KMS-11 (cell line): Measurements from ENCODE around the gene MMP15.
"Not testable (repeated sequence)": the region's sequence is repeated elsewhere in the genome, so short reads cannot be mapped to it uniquely, and the experiment has no call there.

Experiments used
- H2AFZ ChIP-seq: fragments of 200-600 bp; sonication (generic); 2 replicates; pipeline ENCODE4 v1.6.1; 2016; ENCODE audit warnings: antibody characterized with exemption, mixed run types, low read depth
- H3K27ac ChIP-seq: fragments of 200-600 bp; sonication (generic); 2 replicates; pipeline ENCODE4 v1.6.1; 2016; ENCODE audit warnings: mild to moderate bottlenecking, mixed run types
- H3K27me3 ChIP-seq: fragments of 200-600 bp; sonication (generic); 2 replicates; pipeline ENCODE4 v1.6.1; 2017; ENCODE audit warnings: mild to moderate bottlenecking, low read depth, mixed run types, moderate library complexity; ENCODE audit not compliant: insufficient read depth
- H3K36me3 ChIP-seq: fragments of 200-600 bp; sonication (generic); 2 replicates; pipeline ENCODE4 v1.6.1; 2017; ENCODE audit warnings: mild to moderate bottlenecking, mixed run types; ENCODE audit not compliant: insufficient read depth
- H3K4me1 ChIP-seq: fragments of 200-600 bp; sonication (generic); 2 replicates; pipeline ENCODE4 v1.6.1; 2016; ENCODE audit warnings: mild to moderate bottlenecking, low read depth, mixed run types; ENCODE audit not compliant: poor library complexity, severe bottlenecking
- H3K4me2 ChIP-seq: fragments of 200-600 bp; sonication (generic); 2 replicates; pipeline ENCODE4 v1.7.0; 2016; ENCODE audit warnings: mild to moderate bottlenecking, mixed run types
- H3K4me3 ChIP-seq: fragments of 200-600 bp; sonication (generic); IDR thresholded peaks from 2 replicates; pipeline ENCODE4 v1.6.1; 2017; ENCODE audit warnings: low read depth, low read length, mixed read lengths; ENCODE audit not compliant: insufficient read depth
- H3K79me2 ChIP-seq: fragments of 200-600 bp; sonication (generic); 2 replicates; pipeline ENCODE4 v1.6.1; 2016; ENCODE audit warnings: low read depth, mixed run types; ENCODE audit not compliant: insufficient read depth
- H3K9ac ChIP-seq: fragments of 200-600 bp; sonication (generic); 2 replicates; pipeline ENCODE4 v1.6.1; 2016; ENCODE audit warnings: mild to moderate bottlenecking, mixed run types
- H4K20me1 ChIP-seq: fragments of 200-600 bp; sonication (generic); 2 replicates; pipeline ENCODE4 v1.6.1; 2016; ENCODE audit warnings: mild to moderate bottlenecking, mixed run types; ENCODE audit not compliant: insufficient read depth
- TF ChIP-seq, protein P1 (sequence below): fragments of 200-600 bp; sonication (generic); conservative IDR thresholded peaks from 2 replicates; pipeline ENCODE4 v1.6.1; 2017; ENCODE audit warnings: low read depth, mild to moderate bottlenecking, antibody characterized with exemption, low read length, moderate library complexity, mixed read lengths

MMP15 gene

GRCh38 chr16:58002936-58003335 lies 22.6 kb upstream of the MMP15 start:
- no peak overlapping the region for H3K4me2 ChIP-seq
- H2AFZ ChIP-seq: no peak overlapping the region
- TF ChIP-seq, protein P1, sequence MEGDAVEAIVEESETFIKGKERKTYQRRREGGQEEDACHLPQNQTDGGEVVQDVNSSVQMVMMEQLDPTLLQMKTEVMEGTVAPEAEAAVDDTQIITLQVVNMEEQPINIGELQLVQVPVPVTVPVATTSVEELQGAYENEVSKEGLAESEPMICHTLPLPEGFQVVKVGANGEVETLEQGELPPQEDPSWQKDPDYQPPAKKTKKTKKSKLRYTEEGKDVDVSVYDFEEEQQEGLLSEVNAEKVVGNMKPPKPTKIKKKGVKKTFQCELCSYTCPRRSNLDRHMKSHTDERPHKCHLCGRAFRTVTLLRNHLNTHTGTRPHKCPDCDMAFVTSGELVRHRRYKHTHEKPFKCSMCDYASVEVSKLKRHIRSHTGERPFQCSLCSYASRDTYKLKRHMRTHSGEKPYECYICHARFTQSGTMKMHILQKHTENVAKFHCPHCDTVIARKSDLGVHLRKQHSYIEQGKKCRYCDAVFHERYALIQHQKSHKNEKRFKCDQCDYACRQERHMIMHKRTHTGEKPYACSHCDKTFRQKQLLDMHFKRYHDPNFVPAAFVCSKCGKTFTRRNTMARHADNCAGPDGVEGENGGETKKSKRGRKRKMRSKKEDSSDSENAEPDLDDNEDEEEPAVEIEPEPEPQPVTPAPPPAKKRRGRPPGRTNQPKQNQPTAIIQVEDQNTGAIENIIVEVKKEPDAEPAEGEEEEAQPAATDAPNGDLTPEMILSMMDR: no peak
- no peak overlapping the region for H3K9ac ChIP-seq
- H3K36me3 ChIP-seq: no peaks in the 10 kb centered on the region
- no peaks in the 10 kb centered on the region for H3K27me3 ChIP-seq
- no peak overlapping the region for H3K4me3 ChIP-seq
- H3K4me1 ChIP-seq: peaks cover 21% of the 10 kb centered on the region
- no peak overlapping the region for H3K27ac ChIP-seq
- H3K79me2 ChIP-seq: no peaks in the 10 kb centered on the region
- no peaks in the 10 kb centered on the region for H4K20me1 ChIP-seq

DNA sequence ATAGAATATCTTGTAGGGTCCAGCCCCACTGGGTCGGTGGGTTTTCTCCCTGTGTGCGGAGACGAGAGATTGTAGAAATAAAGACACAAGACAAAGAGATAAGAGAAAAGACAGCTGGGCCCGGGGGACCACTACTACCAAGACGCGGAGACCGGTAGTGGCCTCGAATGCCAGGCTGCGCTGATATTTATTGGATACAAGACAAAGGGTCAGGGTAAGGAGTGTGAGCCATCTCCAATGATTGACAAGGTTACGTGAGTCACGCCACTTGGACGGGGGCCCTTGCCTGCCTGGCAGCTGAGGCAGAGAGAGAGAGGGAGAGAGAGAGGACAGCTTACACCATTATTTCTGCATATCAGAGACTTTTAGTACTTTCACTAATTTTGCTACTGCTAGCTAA lies 20.8 kb upstream of the MMP15 start:
- not testable (repeated sequence) for H3K36me3 ChIP-seq, H3K4me2 ChIP-seq, H4K20me1 ChIP-seq, H3K4me1 ChIP-seq, H3K27me3 ChIP-seq, H3K79me2 ChIP-seq, H2AFZ ChIP-seq, H3K4me3 ChIP-seq, H3K27ac ChIP-seq, H3K9ac ChIP-seq

DNA sequence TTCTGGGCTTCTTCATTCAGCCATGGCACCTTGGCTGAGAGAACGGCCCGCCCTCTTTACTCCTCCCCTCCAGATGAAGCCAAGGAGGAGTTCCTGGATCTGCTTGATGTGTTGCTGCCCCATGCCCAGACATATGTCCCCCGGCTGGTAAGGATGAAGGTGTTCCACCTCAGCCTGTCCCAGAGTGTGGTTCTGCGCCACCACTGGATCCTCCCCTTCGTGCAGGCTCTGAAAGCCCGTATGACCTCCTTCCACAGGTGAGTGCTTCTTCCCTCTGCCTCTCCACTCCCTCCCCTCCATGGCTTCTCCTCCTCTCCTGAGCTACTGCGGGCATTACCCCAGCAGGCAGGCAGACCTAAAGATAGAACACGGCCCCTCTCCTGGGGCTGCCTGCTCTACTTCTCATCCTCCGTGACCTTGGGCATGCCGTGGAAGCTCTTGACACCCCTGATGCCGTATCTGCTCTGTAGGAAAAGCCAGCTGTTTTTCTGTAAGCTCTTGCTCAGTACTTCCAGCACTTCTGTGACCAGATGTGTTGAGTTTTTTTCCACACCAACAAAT lies 15.6 kb upstream of the MMP15 start:
- no peak overlapping the region for H3K27ac ChIP-seq

DNA sequence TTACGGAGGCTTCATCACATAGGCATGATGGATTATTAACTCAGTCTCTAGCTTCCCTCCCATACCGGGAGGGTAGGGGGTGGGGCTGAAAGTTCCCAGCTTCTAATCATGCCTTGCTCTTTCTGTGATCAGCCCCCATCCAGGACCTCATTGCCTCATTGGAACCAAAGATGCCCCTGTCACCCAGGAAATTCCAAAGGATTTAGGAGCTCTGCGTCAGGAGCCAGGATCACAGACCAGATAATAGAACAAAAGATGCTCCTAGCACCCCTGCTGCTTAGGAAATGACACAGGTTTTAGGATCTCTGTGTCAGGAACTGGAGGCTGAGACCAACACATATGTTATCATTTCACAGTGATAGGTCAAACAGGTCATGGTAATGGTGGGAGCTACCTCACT lies 14.7 kb upstream of the MMP15 start:
- Histone ChIP-seq H2AFZ (no peak overlapping the region), H3K9ac (no peak overlapping the region), H3K27me3 (no peaks in the 10 kb centered on the region), H3K4me1 (no peaks in the 10 kb centered on the region), H3K36me3 (no peaks in the 10 kb centered on the region; the same call in 1 of the 2 replicates), H3K27ac (no peak overlapping the region), H3K79me2 (no peaks in the 10 kb centered on the region), H3K4me3 (no peak overlapping the region), H4K20me1 (no peaks in the 10 kb centered on the region), H3K4me2 (no peak overlapping the region)
- TF ChIP-seq, protein P1: no peak

More for the DNA sequence above, 15.6 kb upstream of the MMP15 start:
- Histone ChIP-seq H3K36me3 (no peaks in the 10 kb centered on the region; the same call in 1 of the 2 replicates), H4K20me1 (no peaks in the 10 kb centered on the region), H3K4me3 (no peak overlapping the region), H3K27me3 (no peaks in the 10 kb centered on the region), H3K9ac (no peak overlapping the region), H2AFZ (no peak overlapping the region), H3K4me1 (no peaks in the 10 kb centered on the region), H3K79me2 (no peaks in the 10 kb centered on the region), H3K4me2 (no peak overlapping the region)
- TF ChIP-seq, protein P1: no peak

DNA sequence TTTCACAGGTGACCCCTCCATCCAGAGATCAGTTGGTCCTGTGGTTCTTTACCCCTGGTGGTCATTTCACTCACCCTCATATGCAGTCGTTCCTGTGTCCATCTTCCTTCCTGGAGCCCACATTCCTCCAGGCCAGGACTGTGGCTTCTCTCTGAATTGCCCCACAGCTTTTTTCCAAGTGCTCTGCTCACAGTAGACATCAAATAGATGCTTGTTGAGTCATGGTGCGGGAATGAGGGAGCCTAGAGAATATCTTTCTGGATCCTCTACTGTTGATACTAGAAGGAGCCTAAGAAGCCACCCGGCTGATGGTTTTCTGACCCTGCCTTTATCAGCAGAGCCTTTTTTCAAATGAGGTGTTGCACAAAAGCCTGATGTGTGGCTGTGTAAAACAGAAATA lies 13.9 kb upstream of the MMP15 start:
- H2AFZ ChIP-seq: no peak overlapping the region
- TF ChIP-seq, protein P1: no peak
- H3K9ac ChIP-seq: no peak overlapping the region
- H3K4me3 ChIP-seq: no peak overlapping the region
- no peak overlapping the region for H3K27ac ChIP-seq
- no peak overlapping the region for H3K4me2 ChIP-seq
- H3K79me2 ChIP-seq: no peaks in the 10 kb centered on the region
- H4K20me1 ChIP-seq: no peaks in the 10 kb centered on the region
- H3K36me3 ChIP-seq: no peaks in the 10 kb centered on the region; the same call in 1 of the 2 replicates
- H3K27me3 ChIP-seq: no peaks in the 10 kb centered on the region
- H3K4me1 ChIP-seq: no peaks in the 10 kb centered on the region
